Loucy (cell line): ENCODE measurements around the gene NXPE1.
"Not testable (repeated sequence)": the region's sequence is repeated elsewhere in the genome, so short reads cannot be mapped to it uniquely, and the experiment has no call there.

Experiments
- H2AFZ ChIP-seq: fragments of 200-600 bp; sonication (generic); 2 replicates; pipeline ENCODE4 v1.6.0; 2016; ENCODE audit warnings: antibody characterized with exemption, mild to moderate bottlenecking, low read length, moderate library complexity
- H3F3A ChIP-seq: fragments of 200-600 bp; 2 replicates; pipeline ENCODE4 v1.6.0; 2016; ENCODE audit warnings: antibody characterized with exemption, low read depth, mild to moderate bottlenecking
- H3K27me3 ChIP-seq: fragments of 200-600 bp; sonication (generic); 2 replicates; pipeline ENCODE4 v1.6.1; 2014; ENCODE audit warnings: low read length, mild to moderate bottlenecking; ENCODE audit not compliant: insufficient read depth, poor library complexity, severe bottlenecking
- H3K36me3 ChIP-seq: fragments of 200-600 bp; sonication (generic); 2 replicates; pipeline ENCODE4 v1.6.1; 2016; ENCODE audit warnings: low read length; ENCODE audit not compliant: insufficient read depth
- H3K4me1 ChIP-seq: fragments of 200-600 bp; sonication (generic); 2 replicates; pipeline ENCODE4 v1.5.1; 2014; ENCODE audit warnings: low read length, mild to moderate bottlenecking; ENCODE audit not compliant: insufficient read depth, poor library complexity, severe bottlenecking
- H3K4me2 ChIP-seq: fragments of 200-600 bp; sonication (generic); 2 replicates; pipeline ENCODE4 v1.6.0; 2014; ENCODE audit warnings: antibody characterized with exemption, low read length, low read depth, mild to moderate bottlenecking; ENCODE audit not compliant: poor library complexity, severe bottlenecking
- H3K4me3 ChIP-seq: fragments of 200-600 bp; sonication (generic); 2 replicates; pipeline ENCODE4 v1.5.1; 2014; ENCODE audit warnings: low read length, mild to moderate bottlenecking, mixed read lengths; ENCODE audit not compliant: poor library complexity, severe bottlenecking
- H3K79me2 ChIP-seq: fragments of 200-600 bp; sonication (generic); 2 replicates; pipeline ENCODE4 v1.6.1; 2014; ENCODE audit warnings: low read length; ENCODE audit not compliant: insufficient read depth
- H3K9ac ChIP-seq: fragments of 200-600 bp; sonication (generic); 2 replicates; pipeline ENCODE4 v1.6.0; 2014; ENCODE audit warnings: mild to moderate bottlenecking, low read depth, low read length, moderate library complexity; ENCODE audit not compliant: poor library complexity, severe bottlenecking
- H3K9me2 ChIP-seq: fragments of 200-600 bp; sonication (generic); replicated peaks from 2 replicates; pipeline ENCODE4 v1.6.1; 2016; ENCODE audit warnings: low read depth, low read length, mixed read lengths
- H3K9me3 ChIP-seq: fragments of 200-600 bp; sonication (generic); 2 replicates; pipeline ENCODE4 v1.6.1; 2014; ENCODE audit warnings: mild to moderate bottlenecking, antibody characterized with exemption, low read length, low read depth; ENCODE audit not compliant: insufficient read depth
- H4K20me1 ChIP-seq: fragments of 200-600 bp; sonication (generic); 2 replicates; pipeline ENCODE4 v1.6.0; 2014; ENCODE audit warnings: antibody characterized with exemption, low read length, mild to moderate bottlenecking; ENCODE audit not compliant: insufficient read depth, poor library complexity, severe bottlenecking
- EZH2phosphoT487 ChIP-seq: fragments of 200-600 bp; IDR thresholded peaks from 2 replicates; pipeline ENCODE4 v1.6.1; 2018; ENCODE audit warnings: antibody characterized with exemption, mild to moderate bottlenecking, moderate library complexity, borderline replicate concordance
- TF ChIP-seq, protein P1 (sequence below): fragments of 200-600 bp; sonication (generic); conservative IDR thresholded peaks from 2 replicates; pipeline ENCODE4 v1.5.1; 2014; ENCODE audit warnings: mild to moderate bottlenecking, antibody characterized with exemption, low read length

NXPE1 gene

DNA sequence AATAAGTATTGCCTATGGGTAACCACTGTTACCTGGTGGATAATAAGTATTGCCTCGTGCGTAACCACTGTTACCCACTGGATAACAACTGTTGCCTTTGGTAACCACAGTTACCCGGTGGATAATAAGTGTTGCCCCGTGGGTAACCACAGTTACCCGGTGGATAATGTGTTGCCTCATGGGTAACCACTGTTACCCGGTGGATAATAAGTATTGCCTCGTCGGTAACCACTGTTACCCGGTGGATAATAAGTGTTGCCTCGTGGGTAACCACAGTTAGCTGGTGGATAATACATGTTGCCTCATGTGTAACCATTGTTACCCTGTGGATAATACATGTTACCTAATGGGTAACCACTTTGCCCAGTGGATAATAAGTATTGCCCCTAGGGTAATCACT is 45.7 kb upstream of the NXPE1 start:
- TF ChIP-seq, protein P1, sequence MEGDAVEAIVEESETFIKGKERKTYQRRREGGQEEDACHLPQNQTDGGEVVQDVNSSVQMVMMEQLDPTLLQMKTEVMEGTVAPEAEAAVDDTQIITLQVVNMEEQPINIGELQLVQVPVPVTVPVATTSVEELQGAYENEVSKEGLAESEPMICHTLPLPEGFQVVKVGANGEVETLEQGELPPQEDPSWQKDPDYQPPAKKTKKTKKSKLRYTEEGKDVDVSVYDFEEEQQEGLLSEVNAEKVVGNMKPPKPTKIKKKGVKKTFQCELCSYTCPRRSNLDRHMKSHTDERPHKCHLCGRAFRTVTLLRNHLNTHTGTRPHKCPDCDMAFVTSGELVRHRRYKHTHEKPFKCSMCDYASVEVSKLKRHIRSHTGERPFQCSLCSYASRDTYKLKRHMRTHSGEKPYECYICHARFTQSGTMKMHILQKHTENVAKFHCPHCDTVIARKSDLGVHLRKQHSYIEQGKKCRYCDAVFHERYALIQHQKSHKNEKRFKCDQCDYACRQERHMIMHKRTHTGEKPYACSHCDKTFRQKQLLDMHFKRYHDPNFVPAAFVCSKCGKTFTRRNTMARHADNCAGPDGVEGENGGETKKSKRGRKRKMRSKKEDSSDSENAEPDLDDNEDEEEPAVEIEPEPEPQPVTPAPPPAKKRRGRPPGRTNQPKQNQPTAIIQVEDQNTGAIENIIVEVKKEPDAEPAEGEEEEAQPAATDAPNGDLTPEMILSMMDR, result no peak
- TF ChIP-seq EZH2phosphoT487, result no peak
- no peaks in the 10 kb centered on the region for H3K27me3 ChIP-seq
- no peak overlapping the region for H2AFZ ChIP-seq
- no peak overlapping the region for H3K4me3 ChIP-seq
- H3K9ac ChIP-seq, result no peak overlapping the region
- H3K4me2 ChIP-seq, result no peak overlapping the region
- H3K79me2 ChIP-seq, result no peaks in the 10 kb centered on the region
- H3K4me1 ChIP-seq, result no peaks in the 10 kb centered on the region
- H3K9me3 ChIP-seq, result peaks cover 4% of the 10 kb centered on the region; the same call in 1 of the 2 replicates
- H3K36me3 ChIP-seq, result no peaks in the 10 kb centered on the region
- no peaks in the 10 kb centered on the region for H3F3A ChIP-seq
- H3K9me2 ChIP-seq, result no peaks in the 10 kb centered on the region
- no peaks in the 10 kb centered on the region for H4K20me1 ChIP-seq

- TF ChIP-seq EZH2phosphoT487, result no peak
- TF ChIP-seq, protein P1, result no peak
- Histone ChIP-seq H4K20me1 (no peaks in the 10 kb centered on the region), H3K9ac (no peak overlapping the region), H3K9me3 (peaks cover 3% of the 10 kb centered on the region; the same call in 1 of the 2 replicates), H3K4me1 (no peaks in the 10 kb centered on the region), H3K4me2 (no peak overlapping the region), H3K4me3 (no peak overlapping the region), H2AFZ (no peak overlapping the region), H3F3A (no peaks in the 10 kb centered on the region), H3K79me2 (no peaks in the 10 kb centered on the region), H3K27me3 (no peaks in the 10 kb centered on the region), H3K9me2 (no peaks in the 10 kb centered on the region), H3K36me3 (no peaks in the 10 kb centered on the region)
These were observed 45.2 kb upstream of the NXPE1 start for GRCh38 chr11:114604886-114605285.

- Histone ChIP-seq H3K79me2 (no peaks in the 10 kb centered on the region), H3K4me1 (no peaks in the 10 kb centered on the region), H3K4me3 (no peak overlapping the region), H3K9me3 (peaks cover 3% of the 10 kb centered on the region; the same call in 1 of the 2 replicates), H3K36me3 (no peaks in the 10 kb centered on the region), H3K9ac (no peak overlapping the region), H4K20me1 (no peaks in the 10 kb centered on the region), H3F3A (no peaks in the 10 kb centered on the region), H2AFZ (no peak overlapping the region), H3K27me3 (no peaks in the 10 kb centered on the region), H3K4me2 (no peak overlapping the region), H3K9me2 (no peaks in the 10 kb centered on the region)
- TF ChIP-seq EZH2phosphoT487, result no peak
- TF ChIP-seq, protein P1, result no peak
These were observed 44.6 kb upstream of the NXPE1 start for GRCh38 chr11:114604179-114604813.

GRCh38 chr11:114603151-114603550 is 43.5 kb upstream of the NXPE1 start:
- H3K36me3 ChIP-seq, H3K9me3 ChIP-seq, H3K4me1 ChIP-seq, H3K4me3 ChIP-seq, H3K4me2 ChIP-seq, H2AFZ ChIP-seq, H3K27me3 ChIP-seq, H4K20me1 ChIP-seq, H3K79me2 ChIP-seq, H3K9ac ChIP-seq, H3K9me2 ChIP-seq, H3F3A ChIP-seq: not testable (repeated sequence)
